Measurements from ENCODE around the gene RPS5. TPM values are rescaled to one million over a fixed set of nuclear protein-coding genes. Genes with fewer than 3 reads are reported as not detected.

RPS5 gene
- total RNA-seq, 4 donors from 2014 or later, result 1,209 to 2,449 (median 1,340) TPM

DNA sequence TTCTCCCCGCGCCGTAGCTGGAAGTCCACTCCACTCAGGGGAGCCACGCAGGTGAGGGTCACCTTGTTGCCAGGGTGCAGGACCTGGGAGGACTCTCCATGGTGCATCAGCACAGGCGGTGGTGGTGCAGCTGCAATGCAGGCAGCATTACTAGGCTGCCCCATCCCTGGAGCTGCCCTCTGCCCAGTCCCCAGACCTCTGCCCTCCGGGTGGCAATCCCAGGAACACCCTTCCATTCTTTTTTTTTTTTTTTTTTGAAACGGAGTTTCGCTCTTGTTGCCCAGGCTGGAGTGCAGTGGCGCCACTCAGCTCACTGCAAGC is 35.6 kb upstream of the RPS5 start:
- 82 to 90% methylated on average over 8 to 9 of the region's 9 CpGs for WGBS, 2 donors
- H3K27me3 ChIP-seq, result no peaks in the 10 kb centered on the region
- H3K27ac ChIP-seq, result no peak overlapping the region
- intact Hi-C loops (cut with DNase I), result no loop called here
- peaks cover 7 to 15% of the 10 kb centered on the region in 2 donors for H3K4me1 ChIP-seq
- no peaks in the 10 kb centered on the region for H3K9me3 ChIP-seq
- no peaks in the 10 kb centered on the region for H3K36me3 ChIP-seq
- no peak for DNase-seq
- TF ChIP-seq POLR2A (IDR thresholded peaks at IDR 0.05), result no peak
- TF ChIP-seq, protein P1, sequence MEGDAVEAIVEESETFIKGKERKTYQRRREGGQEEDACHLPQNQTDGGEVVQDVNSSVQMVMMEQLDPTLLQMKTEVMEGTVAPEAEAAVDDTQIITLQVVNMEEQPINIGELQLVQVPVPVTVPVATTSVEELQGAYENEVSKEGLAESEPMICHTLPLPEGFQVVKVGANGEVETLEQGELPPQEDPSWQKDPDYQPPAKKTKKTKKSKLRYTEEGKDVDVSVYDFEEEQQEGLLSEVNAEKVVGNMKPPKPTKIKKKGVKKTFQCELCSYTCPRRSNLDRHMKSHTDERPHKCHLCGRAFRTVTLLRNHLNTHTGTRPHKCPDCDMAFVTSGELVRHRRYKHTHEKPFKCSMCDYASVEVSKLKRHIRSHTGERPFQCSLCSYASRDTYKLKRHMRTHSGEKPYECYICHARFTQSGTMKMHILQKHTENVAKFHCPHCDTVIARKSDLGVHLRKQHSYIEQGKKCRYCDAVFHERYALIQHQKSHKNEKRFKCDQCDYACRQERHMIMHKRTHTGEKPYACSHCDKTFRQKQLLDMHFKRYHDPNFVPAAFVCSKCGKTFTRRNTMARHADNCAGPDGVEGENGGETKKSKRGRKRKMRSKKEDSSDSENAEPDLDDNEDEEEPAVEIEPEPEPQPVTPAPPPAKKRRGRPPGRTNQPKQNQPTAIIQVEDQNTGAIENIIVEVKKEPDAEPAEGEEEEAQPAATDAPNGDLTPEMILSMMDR (IDR thresholded peaks at IDR 0.05), result no peak
- H3K4me3 ChIP-seq (replicated peaks in 1 of 3), result no peak overlapping the region

DNA sequence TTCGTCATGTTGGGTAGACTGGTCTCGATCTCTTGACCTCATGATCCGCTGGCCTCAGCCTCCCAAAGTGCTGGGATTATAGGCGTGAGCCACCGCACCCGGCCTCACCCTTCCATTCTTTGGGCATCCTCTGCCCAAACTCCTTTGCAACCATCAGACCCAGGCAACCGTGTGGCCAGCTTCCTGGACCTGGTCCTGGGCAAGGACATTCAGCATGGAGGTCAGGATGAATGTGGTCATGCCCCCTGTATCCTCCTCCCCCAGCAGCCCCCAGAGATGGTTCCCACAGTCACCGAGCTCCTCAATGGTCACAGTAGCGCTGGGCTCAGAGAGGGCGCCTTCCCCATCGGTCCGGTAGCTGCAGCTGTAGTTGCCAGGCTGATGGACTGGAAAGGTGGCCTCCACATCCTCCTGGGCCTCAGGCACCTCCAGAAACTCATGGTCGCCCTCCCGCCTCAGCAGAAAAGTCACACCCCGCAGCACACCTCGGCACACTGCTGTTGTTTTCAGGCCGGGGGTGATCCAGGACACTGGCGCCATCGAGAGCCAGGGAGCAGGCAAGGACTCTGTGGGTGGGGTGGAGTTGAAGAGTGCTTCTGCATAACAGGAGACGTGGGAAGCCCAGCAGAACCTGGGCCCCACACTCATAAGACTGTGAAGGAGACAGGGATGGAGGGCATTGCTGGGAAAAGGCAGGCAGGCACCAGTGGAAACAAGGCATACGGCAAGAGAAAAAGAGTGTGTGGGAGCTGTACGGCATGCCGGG is 34.9 kb upstream of the RPS5 start:
- H3K27me3 ChIP-seq, result no peaks in the 10 kb centered on the region
- peaks cover 7 to 15% of the 10 kb centered on the region in 2 donors for H3K4me1 ChIP-seq
- H3K36me3 ChIP-seq, result no peaks in the 10 kb centered on the region
- intact Hi-C loops (cut with DNase I), result no loop called here
- no peak overlapping the region for H3K27ac ChIP-seq
- DNase-seq, result no peak
- 77 to 81% methylated on average over 21 to 23 of the region's 23 CpGs for WGBS, 2 donors
- no peak overlapping the region for H3K4me3 ChIP-seq (replicated peaks in 1 of 3)
- H3K9me3 ChIP-seq, result no peaks in the 10 kb centered on the region
- TF ChIP-seq, protein P1 (IDR thresholded peaks at IDR 0.05), result no peak
- no peak for TF ChIP-seq POLR2A (IDR thresholded peaks at IDR 0.05)

DNA sequence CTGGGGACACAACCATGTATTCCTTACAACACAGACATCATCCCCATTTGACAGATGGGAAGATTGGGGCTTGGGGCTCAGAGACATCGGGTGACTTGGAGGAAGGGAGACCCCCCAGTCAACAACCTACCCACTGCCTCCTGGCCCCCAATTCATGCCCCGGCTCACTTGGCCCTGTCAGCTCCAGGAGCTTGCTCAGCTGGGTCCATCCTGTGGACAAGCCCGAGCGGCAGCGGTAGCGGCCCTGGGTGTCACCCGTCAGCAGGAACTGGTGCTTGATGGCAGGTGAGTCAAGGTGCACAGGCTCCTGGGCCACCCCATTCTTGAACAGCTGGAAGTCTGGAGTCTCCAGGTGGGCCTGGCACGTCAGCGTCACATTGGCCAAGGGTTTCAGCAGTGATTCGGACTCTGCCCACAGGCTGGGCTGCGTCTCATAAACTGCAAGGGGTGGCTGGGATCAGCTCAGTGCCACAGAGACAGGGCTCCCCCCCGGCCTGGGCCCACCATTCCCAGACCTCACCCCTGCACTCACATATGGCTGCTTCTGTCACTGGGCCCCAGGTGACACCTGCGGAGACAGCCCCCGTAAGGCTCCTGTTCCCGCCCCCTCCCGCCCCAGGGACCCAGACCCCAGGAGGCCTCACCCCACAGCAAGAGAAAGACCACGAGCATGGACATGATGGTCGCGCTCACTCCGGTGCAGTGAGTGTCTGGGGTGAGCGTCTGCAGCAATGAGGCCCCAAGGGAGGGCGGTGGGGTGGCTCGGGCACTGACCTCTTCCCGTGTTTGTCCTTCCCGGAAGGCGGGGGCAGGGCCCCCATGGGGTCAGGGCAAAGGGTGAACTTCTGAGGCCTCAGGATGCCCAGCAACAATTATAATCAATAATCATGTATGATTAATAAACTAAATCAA is 34.1 kb upstream of the RPS5 start, which contains the start of gene A1BG:
Gene A1BG (minus strand): TSS at position 733 of the 912 bp plus-strand sequence. CDS start 55 bp downstream, at position 678.
- H3K27me3 ChIP-seq, result no peaks in the 10 kb centered on the region
- H3K9me3 ChIP-seq, result no peaks in the 10 kb centered on the region
- H3K36me3 ChIP-seq, result no peaks in the 10 kb centered on the region
- no peak for DNase-seq
- intact Hi-C loops (cut with DNase I), result no loop called here
- H3K4me1 ChIP-seq, result peaks cover 7 to 12% of the 10 kb centered on the region in 2 donors
- no peak within 1 kb of the TSS for H3K27ac ChIP-seq
- no peak within 1 kb of the TSS for H3K4me3 ChIP-seq (replicated peaks in 1 of 3)
- WGBS, 2 donors, result 78 to 79% methylated on average over 16 to 25 of the region's 26 CpGs
- TF ChIP-seq POLR2A (IDR thresholded peaks at IDR 0.05), result no peak
- TF ChIP-seq, protein P1 (IDR thresholded peaks at IDR 0.05), result no peak

DNA sequence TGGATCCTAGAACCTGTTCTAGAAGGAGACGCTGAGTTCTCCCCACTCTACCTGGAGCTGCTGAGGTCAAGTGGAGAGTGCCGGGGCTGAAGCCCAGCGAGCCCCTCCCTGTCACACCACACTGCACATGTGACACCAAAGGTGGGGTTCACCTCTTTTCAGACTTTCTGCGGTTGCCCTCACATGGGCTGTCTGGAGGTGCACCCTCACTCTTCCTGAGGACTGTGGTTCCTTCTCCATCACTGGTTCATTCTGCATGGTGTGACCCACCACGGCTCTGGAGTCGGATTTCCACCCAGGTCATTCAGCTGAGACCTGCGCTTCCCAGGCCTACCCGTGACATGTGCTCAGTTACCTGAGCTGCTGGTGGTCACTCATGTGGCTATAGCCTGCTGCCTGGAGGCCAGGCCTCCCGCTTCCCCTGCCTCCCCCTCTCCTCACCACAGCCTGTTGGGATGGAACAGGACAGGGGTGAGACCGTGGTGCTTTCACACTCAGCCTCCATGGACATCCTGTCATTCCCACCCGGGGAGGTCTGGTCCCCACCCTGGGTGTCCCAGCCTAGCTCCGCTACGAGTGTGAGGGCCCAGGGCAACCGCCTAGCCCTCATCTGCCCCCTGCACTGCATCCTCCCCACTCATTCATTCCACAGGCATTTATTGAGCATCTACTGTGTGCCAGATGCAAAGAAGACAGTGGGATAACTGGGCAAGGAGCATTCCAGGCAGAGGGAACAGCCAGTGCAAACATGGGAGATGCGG is 33.2 kb upstream of the RPS5 start:
- Histone ChIP-seq H3K4me1 (peaks cover 7 to 11% of the 10 kb centered on the region in 2 donors), H3K27me3 (no peaks in the 10 kb centered on the region), H3K9me3 (no peaks in the 10 kb centered on the region), H3K27ac (no peak overlapping the region), H3K4me3 (replicated peaks in 1 of 3) (no peak overlapping the region), H3K36me3 (no peaks in the 10 kb centered on the region)
- intact Hi-C loops (cut with DNase I), result no loop called here
- WGBS, 2 donors, result 77 to 86% methylated on average over 15 of the region's 15 CpGs
- TF ChIP-seq, protein P1 (IDR thresholded peaks at IDR 0.05), result no peak
- TF ChIP-seq POLR2A (IDR thresholded peaks at IDR 0.05), result no peak
- no peak for DNase-seq

Data from thyroid gland (tissue), 4 donors.